Activated T-helper 1 cell treated with anti-CD3 and anti-CD28 coated beads, Interleukin-12 subunit alpha, Interleukin-12 subunit beta, Interleukin-2, Interleukin-4 antibody, amounts not matched to agents 30 ng/mL and 10 ng/mL and 1 ng/mL, durations not matched to agents 14 hours and 24 hours and 36 hours (primary cell): ENCODE data around the gene SMCO3. TPM values are rescaled to one million over a fixed set of nuclear protein-coding genes. Genes with fewer than 3 reads are reported as not detected.

ENCODE experiments used
- DNase-seq: peaks from one replicate; pipeline ENCODE4 v3.0.0; 2021; ENCODE audit warnings: low spot score
- H3K27ac Mint-ChIP-seq: one replicate; pipeline ENCODE4 v1.8.0; 2021; ENCODE audit warnings: mild to moderate bottlenecking, mixed read lengths
- H3K27me3 Mint-ChIP-seq: one replicate; pipeline ENCODE4 v1.8.0; 2022; ENCODE audit warnings: mild to moderate bottlenecking, moderate library complexity, mixed read lengths; ENCODE audit not compliant: insufficient read depth
- H3K36me3 Mint-ChIP-seq: one replicate; pipeline ENCODE4 v1.8.0; 2021; ENCODE audit warnings: low read depth, mixed read lengths
- H3K4me1 Mint-ChIP-seq: one replicate; pipeline ENCODE4 v1.8.0; 2021; ENCODE audit warnings: low read depth, mixed read lengths
- H3K4me3 Mint-ChIP-seq: one replicate; pipeline ENCODE4 v1.8.0; 2021; ENCODE audit warnings: mild to moderate bottlenecking, moderate library complexity, mixed read lengths
- H3K9me3 Mint-ChIP-seq: one replicate; pipeline ENCODE4 v1.8.0; 2021; ENCODE audit warnings: mixed read lengths
- intact Hi-C: fragments of 100-400 bp; cut with micrococcal nuclease; formaldehyde crosslinking; loops from one replicate; pipeline ENCODE4 v1.15.1; 2024
- total RNA-seq: library from RNA; stranded (reverse); gene quantifications from 2 replicates; pipeline ENCODE4 v1.2.3, GENCODE V29; 2022

SMCO3 gene
- not detected in 2 replicates for total RNA-seq

DNA sequence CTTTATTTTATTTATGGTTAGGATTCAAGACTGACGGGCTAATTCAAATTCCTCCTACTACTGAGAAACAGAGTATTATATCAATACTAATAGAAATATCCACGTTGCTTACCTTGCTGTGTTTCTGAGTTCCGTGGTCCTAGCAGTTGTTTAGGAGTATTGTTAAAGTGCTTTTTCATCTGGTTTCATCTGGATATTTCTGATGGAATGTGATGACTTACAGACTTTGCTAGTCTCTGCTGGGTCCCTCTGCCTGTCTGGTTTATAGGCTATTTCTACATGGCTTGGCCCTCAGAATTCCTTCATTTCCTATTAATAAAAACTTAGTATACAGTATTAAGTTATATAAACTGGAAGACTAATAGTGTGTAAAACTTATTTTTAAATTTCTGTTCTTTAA lies at the start of gene SMCO3:
SMCO3 (minus strand) TSS at position 169 of the 400 bp plus-strand sequence. CDS start 7,502 bp downstream, outside the sequence.
- Mint-ChIP-seq H3K27me3 (peaks cover 8% of the 10 kb centered on the region), H3K4me1 (peaks cover 8% of the 10 kb centered on the region), H3K27ac (no peak within 1 kb of the TSS), H3K4me3 (no peak within 1 kb of the TSS), H3K9me3 (peaks cover 4% of the 10 kb centered on the region), H3K36me3 (peaks cover 2% of the 10 kb centered on the region)
- DNase-seq: no peak
- intact Hi-C loops: no loop called here

DNA sequence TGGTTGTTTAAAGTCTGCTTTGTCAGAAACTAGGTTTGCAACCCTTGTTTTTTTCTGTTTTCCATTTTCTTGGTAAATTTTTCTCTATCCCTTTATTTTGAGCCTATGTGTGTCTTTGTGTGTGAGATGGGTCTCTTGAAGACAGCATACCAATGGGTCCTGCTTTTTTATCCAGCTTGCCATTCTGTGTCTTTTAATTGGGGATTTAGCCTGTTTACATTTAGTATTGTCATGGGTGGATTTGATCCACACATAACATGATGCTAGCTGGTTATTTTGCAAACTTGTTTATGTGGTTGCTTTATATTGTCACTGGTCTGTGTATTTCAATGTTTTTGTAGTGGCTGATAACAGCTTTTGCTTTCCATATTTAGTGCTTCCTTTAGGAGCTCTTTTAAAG lies 46.5 kb upstream of the SMCO3 start:
- intact Hi-C loops: no loop called here
- Mint-ChIP-seq H3K36me3 (no peaks in the 10 kb centered on the region), H3K27ac (no peak overlapping the region), H3K9me3 (peaks cover 24% of the 10 kb centered on the region), H3K4me3 (no peak overlapping the region), H3K27me3 (no peaks in the 10 kb centered on the region), H3K4me1 (no peaks in the 10 kb centered on the region)
- DNase-seq: no peak

DNA sequence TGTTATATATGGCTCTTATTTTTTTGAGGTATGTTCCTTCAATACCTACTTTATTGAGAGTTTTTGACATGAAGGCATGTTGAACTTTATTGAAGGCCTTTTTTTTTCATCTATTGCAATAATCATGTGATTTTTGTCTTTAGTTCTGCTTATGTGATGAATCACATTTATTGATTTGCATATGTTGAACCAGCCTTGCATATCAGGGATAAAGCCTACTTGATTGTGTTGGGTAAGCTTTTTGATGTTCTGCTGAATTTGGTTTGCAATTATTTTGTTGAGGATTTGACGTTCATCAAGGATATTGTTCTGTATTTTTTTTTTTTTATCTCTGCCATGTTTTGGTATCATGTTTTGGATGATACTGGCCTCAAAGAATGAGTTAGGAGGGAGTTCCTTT lies 44.5 kb upstream of the SMCO3 start:
- no peaks in the 10 kb centered on the region for H3K36me3 Mint-ChIP-seq
- no peak overlapping the region for H3K4me3 Mint-ChIP-seq
- no peak for DNase-seq
- no peaks in the 10 kb centered on the region for H3K4me1 Mint-ChIP-seq
- H3K27me3 Mint-ChIP-seq: no peaks in the 10 kb centered on the region
- intact Hi-C loops: no loop called here
- peaks cover 24% of the 10 kb centered on the region for H3K9me3 Mint-ChIP-seq
- H3K27ac Mint-ChIP-seq: no peak overlapping the region

DNA sequence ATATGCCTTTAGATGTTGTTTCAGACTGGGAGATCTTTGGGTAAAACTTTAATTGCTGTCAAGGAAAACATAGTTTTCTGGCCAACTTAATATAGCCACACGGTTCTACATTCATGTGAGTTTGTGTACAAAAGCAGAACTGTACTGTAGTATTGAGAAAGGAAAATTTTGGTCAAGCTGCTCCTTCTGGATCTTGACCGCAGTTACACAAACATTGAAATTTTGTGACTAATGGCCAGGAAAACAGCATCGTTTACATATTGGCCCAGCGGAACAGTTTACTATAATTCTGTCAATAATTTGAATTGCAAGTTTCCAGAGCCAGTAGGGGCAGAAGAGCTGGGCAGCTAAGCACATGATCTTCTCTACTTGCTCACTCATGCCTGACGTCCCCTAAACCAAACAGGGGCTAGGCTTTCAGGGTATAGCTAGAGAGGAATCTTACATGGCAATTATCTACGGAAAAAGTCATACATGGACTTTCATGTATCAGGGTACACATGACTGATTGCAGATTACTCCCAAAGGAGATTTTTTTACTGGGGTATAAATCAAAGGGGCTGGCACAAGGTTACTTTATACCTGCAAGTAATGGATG lies 40.7 kb upstream of the SMCO3 start:
- intact Hi-C loops: no loop called here
- Mint-ChIP-seq H3K36me3 (no peaks in the 10 kb centered on the region), H3K4me3 (no peak overlapping the region), H3K27ac (no peak overlapping the region), H3K4me1 (no peaks in the 10 kb centered on the region), H3K9me3 (peaks cover 8% of the 10 kb centered on the region), H3K27me3 (no peaks in the 10 kb centered on the region)
- no peak for DNase-seq

DNA sequence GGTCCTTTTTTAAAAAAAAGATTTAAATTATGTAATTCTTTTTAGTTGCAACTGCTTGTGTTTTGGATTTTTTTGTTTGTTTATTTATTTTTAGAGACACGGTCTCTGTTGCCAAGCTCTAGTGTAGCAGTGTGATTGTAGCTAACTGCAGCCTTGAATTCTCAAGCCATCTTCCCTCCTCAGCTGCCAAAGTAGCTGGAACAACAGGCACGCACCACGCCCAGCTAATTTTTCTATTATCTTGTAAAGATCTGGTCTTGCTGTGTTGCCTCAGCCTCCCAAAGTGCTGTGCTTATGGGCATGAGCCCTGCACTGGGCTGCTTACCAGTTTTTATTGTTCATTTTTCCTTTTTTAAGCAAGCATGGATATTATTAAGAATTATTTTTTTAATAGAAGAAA lies 40.0 kb upstream of the SMCO3 start:
- intact Hi-C loops: no loop called here
- no peak for DNase-seq
- H3K27me3 Mint-ChIP-seq: no peaks in the 10 kb centered on the region
- H3K36me3 Mint-ChIP-seq: no peaks in the 10 kb centered on the region
- no peak overlapping the region for H3K4me3 Mint-ChIP-seq
- peaks cover 4% of the 10 kb centered on the region for H3K9me3 Mint-ChIP-seq
- H3K4me1 Mint-ChIP-seq: no peaks in the 10 kb centered on the region
- H3K27ac Mint-ChIP-seq: no peak overlapping the region

DNA sequence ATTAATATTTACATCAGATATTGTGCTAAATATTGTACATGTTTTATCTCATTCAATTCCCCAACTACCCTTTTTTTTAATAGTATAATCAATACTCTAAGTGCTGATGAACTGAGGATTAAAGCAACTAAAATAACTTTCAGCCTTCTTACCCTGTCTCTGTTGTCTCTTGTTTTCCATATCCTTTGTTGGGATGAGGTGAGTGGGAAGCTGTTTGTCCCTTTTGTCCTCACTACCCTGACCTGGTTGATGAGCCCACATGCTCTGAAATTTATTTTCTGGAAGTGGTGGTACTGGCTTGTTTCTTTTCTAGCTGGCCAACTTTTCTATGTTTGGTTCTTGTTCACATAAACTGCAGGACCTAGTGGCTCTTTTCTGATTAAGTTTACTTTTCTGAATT lies 38.9 kb upstream of the SMCO3 start:
- H3K36me3 Mint-ChIP-seq: no peaks in the 10 kb centered on the region
- DNase-seq: no peak
- no peak overlapping the region for H3K4me3 Mint-ChIP-seq
- H3K9me3 Mint-ChIP-seq: no peaks in the 10 kb centered on the region
- no peaks in the 10 kb centered on the region for H3K27me3 Mint-ChIP-seq
- no peaks in the 10 kb centered on the region for H3K4me1 Mint-ChIP-seq
- no peak overlapping the region for H3K27ac Mint-ChIP-seq
- intact Hi-C loops: no loop called here

DNA sequence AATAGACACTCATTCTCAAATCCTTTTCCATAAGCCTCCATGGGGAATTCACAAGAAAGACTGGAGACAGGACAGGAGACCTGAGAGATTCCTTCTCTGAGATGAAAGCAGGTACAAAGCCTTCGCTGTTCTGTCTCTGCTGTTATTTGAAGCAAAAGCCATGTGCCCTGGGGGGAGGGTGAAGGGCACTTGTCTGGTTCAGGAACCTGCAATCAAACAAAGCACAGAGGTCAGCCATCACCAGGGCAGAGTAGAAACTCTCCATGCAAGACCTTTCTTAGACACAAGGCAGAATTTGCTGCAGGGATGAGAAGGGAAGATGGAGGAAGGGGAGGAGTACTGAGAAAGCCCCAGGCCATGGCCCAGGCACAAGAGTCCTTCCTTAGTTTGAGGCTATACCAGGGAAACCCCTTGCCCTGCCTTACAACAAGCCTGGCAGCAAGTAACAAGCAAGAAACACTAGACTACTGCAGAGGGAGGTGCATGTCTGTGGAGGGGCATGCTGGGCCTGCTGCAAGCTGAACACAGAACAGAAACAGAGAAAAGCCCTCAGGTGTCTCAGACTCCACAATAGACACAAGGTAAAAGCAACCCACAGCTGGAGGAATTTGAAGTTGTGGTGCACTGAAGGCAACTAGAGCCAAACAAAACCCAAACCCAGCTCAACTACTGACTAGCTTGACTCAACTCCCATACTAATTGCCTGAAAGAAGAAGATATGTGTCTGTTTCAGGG lies 37.1 kb upstream of the SMCO3 start:
- DNase-seq: no peak
- H3K27me3 Mint-ChIP-seq: no peaks in the 10 kb centered on the region
- intact Hi-C loops: no loop called here
- H3K4me3 Mint-ChIP-seq: no peak overlapping the region
- no peaks in the 10 kb centered on the region for H3K36me3 Mint-ChIP-seq
- H3K27ac Mint-ChIP-seq: no peak overlapping the region
- H3K4me1 Mint-ChIP-seq: no peaks in the 10 kb centered on the region
- no peaks in the 10 kb centered on the region for H3K9me3 Mint-ChIP-seq

DNA sequence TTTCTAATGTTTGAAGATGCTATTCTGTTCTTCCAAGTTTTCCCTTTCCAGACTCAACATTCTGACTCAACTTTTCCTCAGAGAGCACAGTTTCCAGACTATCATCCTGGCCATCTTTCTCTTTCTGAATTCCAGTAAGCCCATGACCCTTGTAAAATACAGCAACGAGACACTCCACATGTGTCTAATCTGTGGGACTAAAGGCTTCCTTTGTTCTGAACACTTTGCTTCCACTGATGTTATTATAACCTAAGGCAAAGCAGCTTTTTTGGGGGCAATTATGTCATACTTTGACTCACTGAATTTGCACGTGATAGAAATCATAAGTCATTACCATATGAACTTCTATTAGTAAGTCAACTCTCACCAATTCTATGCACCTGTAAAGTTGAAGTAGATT lies 35.7 kb upstream of the SMCO3 start:
- Mint-ChIP-seq H3K4me3 (no peak overlapping the region), H3K36me3 (no peaks in the 10 kb centered on the region), H3K27me3 (no peaks in the 10 kb centered on the region), H3K9me3 (no peaks in the 10 kb centered on the region), H3K27ac (no peak overlapping the region), H3K4me1 (peaks cover 5% of the 10 kb centered on the region)
- intact Hi-C loops: loop anchor here (5.0 kb wide), 1 partner anchor 88 kb away; the partner anchor contains the start of gene ERP27
- DNase-seq: no peak

DNA sequence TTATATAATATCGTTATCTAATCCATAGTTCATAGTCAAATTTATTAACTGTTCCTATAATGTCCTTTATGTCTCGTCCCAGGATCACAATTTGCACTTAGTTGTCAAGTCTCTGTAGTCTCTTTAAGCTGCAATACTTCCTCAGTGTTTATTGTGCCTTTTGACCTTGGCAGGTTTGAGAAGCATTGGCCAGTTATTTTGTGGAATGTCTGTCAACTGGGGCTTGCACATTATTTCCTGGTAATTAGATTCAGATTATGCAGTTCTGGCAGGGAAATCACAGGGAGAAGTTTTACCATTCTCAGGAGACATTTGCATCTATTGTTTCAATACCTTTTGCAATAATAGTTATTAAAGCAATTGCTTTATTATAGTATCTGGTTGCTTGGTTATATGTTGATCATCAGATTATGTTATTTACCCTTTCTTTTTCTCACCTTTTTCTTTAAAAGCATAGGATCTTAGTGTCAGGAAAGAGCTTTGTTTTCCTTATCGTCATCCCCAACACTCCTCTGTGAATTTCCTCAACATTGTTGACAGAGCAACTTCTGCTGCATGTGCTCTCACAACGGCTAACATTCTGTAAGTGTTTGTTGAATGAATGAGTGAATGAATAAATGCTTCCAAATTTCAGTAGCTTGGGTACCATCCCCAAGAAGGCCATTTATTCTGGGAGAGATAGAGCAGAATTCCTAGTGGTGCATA lies 33.0 kb upstream of the SMCO3 start:
- no peaks in the 10 kb centered on the region for H3K9me3 Mint-ChIP-seq
- H3K27ac Mint-ChIP-seq: no peak overlapping the region
- DNase-seq: no peak
- H3K36me3 Mint-ChIP-seq: no peaks in the 10 kb centered on the region
- peaks cover 5% of the 10 kb centered on the region for H3K4me1 Mint-ChIP-seq
- peaks cover 2% of the 10 kb centered on the region for H3K27me3 Mint-ChIP-seq
- intact Hi-C loops: loop anchor here (5.0 kb wide), 1 partner anchor 90 kb away; the partner anchor contains the start of gene ERP27
- H3K4me3 Mint-ChIP-seq: no peak overlapping the region

DNA sequence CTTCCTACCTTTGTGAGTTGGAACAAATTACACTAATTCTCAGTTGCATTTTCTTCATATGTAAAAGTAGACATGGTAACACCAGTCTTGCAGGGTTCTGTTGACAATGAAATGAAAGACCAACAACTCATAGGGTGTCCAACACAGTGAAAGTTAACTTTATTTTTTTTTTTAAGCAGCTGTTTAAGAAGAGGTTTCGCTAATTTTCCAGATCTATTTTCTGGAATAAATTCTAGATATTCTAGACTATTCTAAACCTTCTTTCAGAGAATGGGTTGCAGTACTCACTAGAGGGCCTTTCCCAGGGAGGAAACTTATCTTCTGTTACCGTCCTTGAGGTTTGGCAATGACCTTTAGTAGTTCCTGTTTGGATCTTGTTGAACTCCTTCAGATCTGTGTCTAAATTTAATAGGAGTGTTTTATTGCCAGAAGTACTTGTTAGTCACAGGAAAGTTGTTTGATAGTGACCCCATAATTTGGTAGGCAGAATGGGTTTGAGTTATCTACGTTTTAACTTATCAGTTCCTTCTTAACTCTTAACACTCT lies 32.1 kb upstream of the SMCO3 start:
- H3K9me3 Mint-ChIP-seq: no peaks in the 10 kb centered on the region
- H3K36me3 Mint-ChIP-seq: no peaks in the 10 kb centered on the region
- peaks cover 5% of the 10 kb centered on the region for H3K4me1 Mint-ChIP-seq
- intact Hi-C loops: loop anchor here (5.0 kb wide), 1 partner anchor 91 kb away; the partner anchor contains the start of gene ERP27
- no peak overlapping the region for H3K4me3 Mint-ChIP-seq
- H3K27me3 Mint-ChIP-seq: peaks cover 5% of the 10 kb centered on the region
- no peak for DNase-seq
- no peak overlapping the region for H3K27ac Mint-ChIP-seq

DNA sequence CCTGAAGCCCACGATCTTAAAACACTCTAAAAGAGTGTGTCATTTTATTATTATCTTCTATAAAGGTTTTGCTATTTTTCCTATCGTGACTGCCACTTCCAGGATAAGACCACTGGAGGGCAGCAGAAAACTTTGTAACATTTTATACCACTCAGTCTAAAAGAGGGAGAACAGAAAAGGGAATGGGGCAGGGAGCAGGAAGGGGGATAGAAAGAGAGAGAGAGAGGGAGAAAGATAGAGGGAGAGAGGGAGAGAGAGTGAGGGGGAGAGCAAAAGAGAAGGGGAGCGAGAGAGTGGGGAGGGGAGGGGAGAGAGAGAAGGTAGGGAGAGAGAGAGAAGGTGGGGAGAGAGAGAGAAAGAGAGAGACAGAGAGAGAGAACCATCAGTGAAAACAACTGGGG lies 31.4 kb upstream of the SMCO3 start:
- Mint-ChIP-seq H3K9me3 (no peaks in the 10 kb centered on the region), H3K36me3 (no peaks in the 10 kb centered on the region), H3K27me3 (peaks cover 5% of the 10 kb centered on the region), H3K4me1 (peaks cover 5% of the 10 kb centered on the region), H3K27ac (no peak overlapping the region), H3K4me3 (no peak overlapping the region)
- peak; percentile 6 for DNase-seq
- intact Hi-C loops: loop anchor here (1.0 to 5.0 kb wide), 5 partner anchors 92 to 424 kb away; partner anchors contain the start of genes ERP27 and RERG

DNA sequence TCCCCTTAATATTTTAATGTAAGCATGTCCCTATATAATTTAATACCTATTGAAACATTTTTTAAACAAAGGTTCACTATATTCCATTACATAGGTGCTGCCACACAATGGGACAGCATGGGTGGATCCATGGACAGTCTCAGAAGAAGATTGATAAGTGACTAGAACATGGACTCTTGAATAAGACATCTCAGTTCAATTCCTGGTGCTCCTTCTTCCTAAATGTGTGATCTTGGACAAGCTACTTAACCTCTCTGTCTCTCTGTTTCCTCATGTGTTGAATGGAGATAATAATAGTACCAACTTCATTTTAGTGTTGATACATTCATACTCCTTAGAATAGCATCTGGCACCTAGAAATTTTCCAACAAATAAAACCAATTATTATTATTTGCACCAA lies 30.4 kb upstream of the SMCO3 start:
- Mint-ChIP-seq H3K36me3 (no peaks in the 10 kb centered on the region), H3K27me3 (peaks cover 9% of the 10 kb centered on the region), H3K27ac (no peak overlapping the region), H3K9me3 (no peaks in the 10 kb centered on the region), H3K4me3 (no peak overlapping the region), H3K4me1 (peaks cover 5% of the 10 kb centered on the region)
- no peak for DNase-seq
- intact Hi-C loops: no loop called here

DNA sequence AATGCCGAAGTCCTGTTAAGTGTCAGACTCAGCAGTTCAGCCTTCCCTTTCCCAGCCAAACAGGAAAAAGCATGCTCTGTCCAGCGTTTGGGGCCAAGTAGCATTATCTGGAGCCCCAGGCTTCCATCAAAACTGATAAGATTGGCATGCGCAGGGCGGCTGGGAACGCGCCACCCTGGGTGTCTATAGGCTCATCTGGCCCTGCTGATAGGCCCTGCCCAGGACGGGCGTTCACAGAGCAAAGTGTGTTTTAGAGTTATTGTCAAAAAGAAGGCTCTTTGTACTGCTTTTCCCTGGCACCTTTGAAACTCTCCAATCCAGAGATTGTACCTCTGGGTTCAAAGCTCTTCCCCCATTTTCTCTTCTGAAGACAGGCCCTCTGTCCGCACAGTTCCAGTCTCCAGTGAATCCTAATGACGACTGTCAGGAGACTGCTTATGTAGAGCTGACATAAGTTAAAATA lies 29.5 kb upstream of the SMCO3 start, which contains the start of gene ART4:
ART4 (minus strand) TSS at position 102 of the 463 bp plus-strand sequence. CDS start 413 bp downstream, outside the sequence.
- Mint-ChIP-seq H3K36me3 (no peaks in the 10 kb centered on the region), H3K4me3 (no peak within 1 kb of the TSS), H3K4me1 (peaks cover 5% of the 10 kb centered on the region), H3K9me3 (no peaks in the 10 kb centered on the region), H3K27ac (no peak within 1 kb of the TSS), H3K27me3 (peaks cover 14% of the 10 kb centered on the region)
- intact Hi-C loops: no loop called here
- DNase-seq: no peak
